H1 (cell line): ENCODE results near the gene TLK1. TPM values are rescaled to one million over a fixed set of nuclear protein-coding genes. Genes with fewer than 3 reads are reported as not detected.

Source experiments
- CTBP2 ChIP-seq: IDR thresholded peaks from 2 replicates; pipeline ENCODE4 v1.7.0; 2011; ENCODE audit warnings: borderline replicate concordance, mild to moderate bottlenecking, moderate library complexity, mixed read lengths, low read length; ENCODE audit not compliant: insufficient read depth, insufficient read length
- KDM4A ChIP-seq: IDR thresholded peaks from one replicate; pipeline ENCODE4 v1.7.1; 2012; ENCODE audit warnings: low read depth, mild to moderate bottlenecking, moderate library complexity, low read length, inconsistent platforms; ENCODE audit not compliant: severe bottlenecking
- polyA plus RNA-seq, 7 experiments: library from polyadenylated mRNA; depleted of rRNA in 3 of 7; stranded (reverse) in 5 of 7; unstranded in 2 of 7; fragments of >200 nt in 5 of 7; fragments of 200-250 nt in 2 of 7; gene quantifications; 1 replicate in 5 of 7; 2 replicates in 1 of 7; 4 replicates in 1 of 7; pipeline versions ENCODE4 v1.2.1 to v1.2.3, GENCODE V29; 2011 to 2013; ENCODE audit warnings: missing spikeins in 2 of 7, mixed read lengths in 2 of 7
- total RNA-seq: library from RNA; stranded (reverse); fragmentation: NEBNext Ultra II Directional; extraction: Animal tissue kit (Norgen Biotek cat#: 25700); gene quantifications from 2 replicates; pipeline ENCODE4 v1.2.1, GENCODE V29; 2021
- TF ChIP-seq, protein P1 (sequence below): IDR thresholded peaks from 2 replicates; pipeline ENCODE4 v1.6.1; 2012; ENCODE audit warnings: low read length, inconsistent platforms

The TLK1 gene
- total and polyA plus RNA-seq, 2 of the 8 experiments (the other 6 are each of a cell fraction or from before 2014, with no cell fraction given) = 11.2 to 102 TPM

- TF ChIP-seq, protein P1, sequence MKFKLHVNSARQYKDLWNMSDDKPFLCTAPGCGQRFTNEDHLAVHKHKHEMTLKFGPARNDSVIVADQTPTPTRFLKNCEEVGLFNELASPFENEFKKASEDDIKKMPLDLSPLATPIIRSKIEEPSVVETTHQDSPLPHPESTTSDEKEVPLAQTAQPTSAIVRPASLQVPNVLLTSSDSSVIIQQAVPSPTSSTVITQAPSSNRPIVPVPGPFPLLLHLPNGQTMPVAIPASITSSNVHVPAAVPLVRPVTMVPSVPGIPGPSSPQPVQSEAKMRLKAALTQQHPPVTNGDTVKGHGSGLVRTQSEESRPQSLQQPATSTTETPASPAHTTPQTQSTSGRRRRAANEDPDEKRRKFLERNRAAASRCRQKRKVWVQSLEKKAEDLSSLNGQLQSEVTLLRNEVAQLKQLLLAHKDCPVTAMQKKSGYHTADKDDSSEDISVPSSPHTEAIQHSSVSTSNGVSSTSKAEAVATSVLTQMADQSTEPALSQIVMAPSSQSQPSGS = no peak
- TF ChIP-seq KDM4A (no peak), CTBP2 (no peak)
- TF ChIP-seq, all 59 proteins: peak for 0
Measured at GRCh38 chr2:171069286-171069956, 91.3 kb downstream of the TLK1 start (continued).
